SU-DHL-6 (cell line): ENCODE results near the gene NOX4.

ENCODE experiments used
- EZH2phosphoT487 ChIP-seq: fragments of 200-600 bp; sonication (generic), shearing (Covaris generic); conservative IDR thresholded peaks from 2 replicates; pipeline ENCODE4 v1.6.1; 2018; ENCODE audit warnings: mild to moderate bottlenecking, antibody characterized with exemption, low read length, moderate library complexity, mixed read lengths
- TF ChIP-seq, protein P1 (sequence below): fragments of 200-600 bp; sonication (generic); IDR thresholded peaks from one replicate; pipeline ENCODE4 v1.5.1; 2017; ENCODE audit warnings: antibody characterized with exemption, mild to moderate bottlenecking, low read length, moderate library complexity; ENCODE audit not compliant: insufficient read depth, poor library complexity, severe bottlenecking

DNA sequence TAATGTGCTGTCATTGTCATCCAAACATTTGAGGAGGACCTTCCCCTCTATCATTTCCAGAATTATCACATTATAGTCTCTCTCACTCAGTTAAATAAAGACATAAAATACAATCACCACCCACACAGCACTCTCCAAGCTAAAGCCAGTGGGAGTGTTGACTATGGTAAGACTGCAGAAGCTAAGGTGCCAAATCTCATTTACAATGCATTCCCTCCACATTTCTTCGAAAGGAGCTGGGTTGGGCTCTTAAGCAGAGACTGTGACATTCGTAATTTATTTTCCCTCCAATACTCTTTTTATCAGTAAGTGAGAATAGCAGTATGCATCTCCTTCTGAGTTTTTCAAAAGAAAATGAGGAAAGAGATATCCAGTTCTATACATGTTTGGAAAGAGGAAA, 74.2 kb downstream of the NOX4 start:
- TF ChIP-seq, protein P1, sequence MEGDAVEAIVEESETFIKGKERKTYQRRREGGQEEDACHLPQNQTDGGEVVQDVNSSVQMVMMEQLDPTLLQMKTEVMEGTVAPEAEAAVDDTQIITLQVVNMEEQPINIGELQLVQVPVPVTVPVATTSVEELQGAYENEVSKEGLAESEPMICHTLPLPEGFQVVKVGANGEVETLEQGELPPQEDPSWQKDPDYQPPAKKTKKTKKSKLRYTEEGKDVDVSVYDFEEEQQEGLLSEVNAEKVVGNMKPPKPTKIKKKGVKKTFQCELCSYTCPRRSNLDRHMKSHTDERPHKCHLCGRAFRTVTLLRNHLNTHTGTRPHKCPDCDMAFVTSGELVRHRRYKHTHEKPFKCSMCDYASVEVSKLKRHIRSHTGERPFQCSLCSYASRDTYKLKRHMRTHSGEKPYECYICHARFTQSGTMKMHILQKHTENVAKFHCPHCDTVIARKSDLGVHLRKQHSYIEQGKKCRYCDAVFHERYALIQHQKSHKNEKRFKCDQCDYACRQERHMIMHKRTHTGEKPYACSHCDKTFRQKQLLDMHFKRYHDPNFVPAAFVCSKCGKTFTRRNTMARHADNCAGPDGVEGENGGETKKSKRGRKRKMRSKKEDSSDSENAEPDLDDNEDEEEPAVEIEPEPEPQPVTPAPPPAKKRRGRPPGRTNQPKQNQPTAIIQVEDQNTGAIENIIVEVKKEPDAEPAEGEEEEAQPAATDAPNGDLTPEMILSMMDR = no peak
- TF ChIP-seq EZH2phosphoT487 = no peak
